ENCODE results near the gene HECTD3.

GRCh38 chr1:44970317-44970716 lies 40.8 kb downstream of the HECTD3 start:
- TF ChIP-seq, protein P1, sequence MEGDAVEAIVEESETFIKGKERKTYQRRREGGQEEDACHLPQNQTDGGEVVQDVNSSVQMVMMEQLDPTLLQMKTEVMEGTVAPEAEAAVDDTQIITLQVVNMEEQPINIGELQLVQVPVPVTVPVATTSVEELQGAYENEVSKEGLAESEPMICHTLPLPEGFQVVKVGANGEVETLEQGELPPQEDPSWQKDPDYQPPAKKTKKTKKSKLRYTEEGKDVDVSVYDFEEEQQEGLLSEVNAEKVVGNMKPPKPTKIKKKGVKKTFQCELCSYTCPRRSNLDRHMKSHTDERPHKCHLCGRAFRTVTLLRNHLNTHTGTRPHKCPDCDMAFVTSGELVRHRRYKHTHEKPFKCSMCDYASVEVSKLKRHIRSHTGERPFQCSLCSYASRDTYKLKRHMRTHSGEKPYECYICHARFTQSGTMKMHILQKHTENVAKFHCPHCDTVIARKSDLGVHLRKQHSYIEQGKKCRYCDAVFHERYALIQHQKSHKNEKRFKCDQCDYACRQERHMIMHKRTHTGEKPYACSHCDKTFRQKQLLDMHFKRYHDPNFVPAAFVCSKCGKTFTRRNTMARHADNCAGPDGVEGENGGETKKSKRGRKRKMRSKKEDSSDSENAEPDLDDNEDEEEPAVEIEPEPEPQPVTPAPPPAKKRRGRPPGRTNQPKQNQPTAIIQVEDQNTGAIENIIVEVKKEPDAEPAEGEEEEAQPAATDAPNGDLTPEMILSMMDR (IDR thresholded peaks at IDR 0.05), result no peak
- TF ChIP-seq POLR2A (IDR thresholded peaks at IDR 0.05), result no peak
